ENCODE results near the gene PARP9. TPM values are rescaled to one million over a fixed set of nuclear protein-coding genes. Genes with fewer than 3 reads are reported as not detected.

Gene PARP9
- total and polyA plus RNA-seq, 8 donors, result 8.6 to 33.2 (median 16.7) TPM

DNA sequence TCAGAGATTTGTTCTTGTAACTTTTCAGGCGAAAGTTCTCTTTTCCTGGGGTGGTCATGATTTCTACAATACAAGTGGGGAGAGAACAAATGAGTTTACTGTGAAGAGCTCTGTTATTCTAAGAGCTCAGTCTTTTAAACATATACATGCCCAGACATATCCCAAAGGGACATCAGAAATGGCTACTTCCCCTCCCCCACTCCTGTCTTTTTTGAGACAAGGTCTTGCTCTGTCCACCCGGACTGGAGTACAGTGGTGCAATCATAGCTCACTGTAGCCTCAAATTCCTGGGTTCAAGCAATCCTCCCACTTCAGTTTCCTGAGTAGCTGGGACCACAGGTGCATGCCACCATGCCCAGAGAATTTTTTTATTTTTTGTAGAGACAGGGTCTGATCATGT lies 67.6 kb downstream of the PARP9 start:
- TF ChIP-seq, protein P1, sequence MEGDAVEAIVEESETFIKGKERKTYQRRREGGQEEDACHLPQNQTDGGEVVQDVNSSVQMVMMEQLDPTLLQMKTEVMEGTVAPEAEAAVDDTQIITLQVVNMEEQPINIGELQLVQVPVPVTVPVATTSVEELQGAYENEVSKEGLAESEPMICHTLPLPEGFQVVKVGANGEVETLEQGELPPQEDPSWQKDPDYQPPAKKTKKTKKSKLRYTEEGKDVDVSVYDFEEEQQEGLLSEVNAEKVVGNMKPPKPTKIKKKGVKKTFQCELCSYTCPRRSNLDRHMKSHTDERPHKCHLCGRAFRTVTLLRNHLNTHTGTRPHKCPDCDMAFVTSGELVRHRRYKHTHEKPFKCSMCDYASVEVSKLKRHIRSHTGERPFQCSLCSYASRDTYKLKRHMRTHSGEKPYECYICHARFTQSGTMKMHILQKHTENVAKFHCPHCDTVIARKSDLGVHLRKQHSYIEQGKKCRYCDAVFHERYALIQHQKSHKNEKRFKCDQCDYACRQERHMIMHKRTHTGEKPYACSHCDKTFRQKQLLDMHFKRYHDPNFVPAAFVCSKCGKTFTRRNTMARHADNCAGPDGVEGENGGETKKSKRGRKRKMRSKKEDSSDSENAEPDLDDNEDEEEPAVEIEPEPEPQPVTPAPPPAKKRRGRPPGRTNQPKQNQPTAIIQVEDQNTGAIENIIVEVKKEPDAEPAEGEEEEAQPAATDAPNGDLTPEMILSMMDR (IDR thresholded peaks at IDR 0.05), result no peak
- intact Hi-C loops (cut with DNase I), result no loop called here

DNA sequence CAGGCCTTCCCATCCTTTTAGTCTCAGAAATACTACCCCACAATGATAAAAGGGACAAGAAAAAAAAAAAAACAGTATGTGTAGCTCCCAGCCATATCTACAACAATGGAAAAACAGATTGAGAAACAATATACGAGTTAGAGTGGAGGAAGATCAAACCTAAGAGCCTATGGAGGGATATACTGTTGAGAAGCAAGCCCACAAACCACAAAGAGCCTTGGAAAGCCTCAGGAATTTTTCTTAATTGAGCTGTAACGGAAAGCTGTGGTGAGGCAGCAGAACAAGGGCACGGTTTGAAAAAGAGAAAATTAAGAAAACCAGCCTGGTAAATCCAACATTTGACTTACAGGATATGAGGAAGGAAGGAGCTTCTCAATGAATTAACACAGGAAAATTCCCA lies 70.8 kb downstream of the PARP9 start:
- Histone ChIP-seq H3K4me3 (no peak overlapping the region), H3K27me3 (no peaks in the 10 kb centered on the region), H3K36me3 (peaks cover 0 to 6% (median 0%) of the 10 kb centered on the region in 3 donors), H3K9me3 (no peaks in the 10 kb centered on the region), H3K27ac (no peak overlapping the region), H3K4me1 (no peaks in the 10 kb centered on the region)
- WGBS, 2 donors, result 76 to 86% methylated on average over 3 of the region's 3 CpGs
- intact Hi-C loops (cut with DNase I), result no loop called here
- TF ChIP-seq, protein P1 (IDR thresholded peaks at IDR 0.05), result no peak
- FAIRE-seq (no peak), ATAC-seq (no peak), DNase-seq (no peak)

More for the DNA sequence above, 67.6 kb downstream of the PARP9 start:
- Histone ChIP-seq H3K4me3 (no peak overlapping the region), H3K27ac (no peak overlapping the region), H3K4me1 (no peaks in the 10 kb centered on the region), H3K27me3 (no peaks in the 10 kb centered on the region), H3K9me3 (no peaks in the 10 kb centered on the region), H3K36me3 (peaks cover 0 to 6% (median 0%) of the 10 kb centered on the region in 3 donors)
- FAIRE-seq, result no peak
- WGBS, 2 donors, result 84 to 88% methylated on average over 2 of the region's 2 CpGs
- no peak for DNase-seq
- no peak for ATAC-seq

- Histone ChIP-seq H3K4me1 (no peaks in the 10 kb centered on the region), H3K36me3 (no peaks in the 10 kb centered on the region), H3K9me3 (no peaks in the 10 kb centered on the region), H3K27ac (no peak overlapping the region), H3K27me3 (no peaks in the 10 kb centered on the region), H3K4me3 (no peak overlapping the region)
- no peak for DNase-seq
- intact Hi-C loops (cut with DNase I), result no loop called here
- TF ChIP-seq, protein P1 (IDR thresholded peaks at IDR 0.05), result no peak
- no peak for ATAC-seq
- WGBS, 2 donors, result 76 to 79% methylated on average over 7 of the region's 7 CpGs
- no peak for FAIRE-seq
Measured at GRCh38 chr3:122488262-122488973, 75.7 kb downstream of the PARP9 start.

DNA sequence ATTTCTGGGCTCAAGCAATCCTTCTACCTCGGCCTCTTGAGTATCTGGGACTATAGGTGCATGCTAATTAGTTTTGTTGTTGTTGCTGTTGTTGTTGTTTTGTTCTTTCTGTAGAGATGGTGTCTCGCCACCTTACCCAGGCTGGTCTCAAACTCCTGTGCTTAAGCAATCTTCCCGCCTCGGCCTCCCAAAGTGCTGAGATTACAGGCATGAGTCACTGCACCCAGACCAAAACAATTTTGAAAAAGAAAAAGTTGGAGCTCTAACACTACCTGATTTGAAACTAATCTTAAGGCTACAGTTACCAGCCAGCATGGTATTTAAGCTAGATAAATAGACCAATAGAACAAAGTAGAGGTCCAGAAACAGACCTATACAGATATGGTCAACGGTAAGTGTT lies 79.1 kb downstream of the PARP9 start:
- no peak for ATAC-seq
- H3K4me1 ChIP-seq, result no peaks in the 10 kb centered on the region
- no peak overlapping the region for H3K4me3 ChIP-seq
- WGBS, 2 donors, result 86 to 87% methylated on average over 5 of the region's 5 CpGs
- intact Hi-C loops (cut with DNase I), result no loop called here
- no peaks in the 10 kb centered on the region for H3K36me3 ChIP-seq
- TF ChIP-seq, protein P1 (IDR thresholded peaks at IDR 0.05), result no peak
- DNase-seq, result no peak
- no peak overlapping the region for H3K27ac ChIP-seq
- no peaks in the 10 kb centered on the region for H3K27me3 ChIP-seq
- no peak for FAIRE-seq
- H3K9me3 ChIP-seq, result no peaks in the 10 kb centered on the region

DNA sequence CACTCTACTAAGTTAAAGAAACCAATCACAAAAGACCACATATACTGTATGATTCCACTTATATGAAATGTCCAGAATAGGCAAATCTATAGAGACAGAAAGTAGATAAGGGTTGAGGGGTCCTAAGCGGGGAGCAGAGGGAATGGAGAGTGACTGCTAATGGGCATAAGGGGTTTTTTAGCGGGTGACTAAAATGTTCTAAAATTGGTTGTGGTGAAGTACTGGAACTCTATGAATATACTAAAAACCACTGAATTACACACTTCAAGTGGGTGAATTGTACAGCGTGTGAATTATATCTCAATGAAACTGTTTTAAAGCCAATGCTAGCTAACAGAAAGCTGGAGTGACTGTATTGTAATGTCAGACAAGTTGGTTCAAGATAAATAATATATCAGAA lies 82.7 kb downstream of the PARP9 start:
- 94 to 98% methylated on average over 3 of the region's 3 CpGs for WGBS, 2 donors
- Histone ChIP-seq H3K27me3 (no peaks in the 10 kb centered on the region), H3K9me3 (no peaks in the 10 kb centered on the region), H3K4me3 (no peak overlapping the region), H3K4me1 (no peaks in the 10 kb centered on the region), H3K27ac (no peak overlapping the region), H3K36me3 (no peaks in the 10 kb centered on the region)
- DNase-seq, result no peak
- ATAC-seq, result no peak
- intact Hi-C loops (cut with DNase I), result no loop called here
- TF ChIP-seq, protein P1 (IDR thresholded peaks at IDR 0.05), result no peak
- no peak for FAIRE-seq

All from pancreas (tissue), 10 donors.